ENCODE measurements around the gene MTNR1A.

MTNR1A gene

DNA sequence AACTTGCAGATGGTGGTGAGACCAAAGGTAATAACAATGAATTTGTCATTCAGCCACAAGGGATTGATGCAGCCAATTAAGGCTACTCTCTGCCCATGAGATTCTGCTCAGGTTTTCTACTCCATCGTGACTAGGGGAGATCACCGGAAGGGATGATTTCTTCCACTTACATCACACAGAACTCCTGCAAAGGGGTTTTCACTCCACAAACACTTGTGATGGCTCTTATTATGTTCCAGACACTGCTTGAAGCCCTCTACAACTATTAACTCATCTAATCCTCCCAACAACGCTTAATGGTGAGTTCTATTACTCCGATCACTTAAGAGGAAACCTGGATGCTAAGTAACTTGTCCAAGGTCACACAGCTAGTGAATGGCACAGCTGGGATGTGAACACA lies 55.9 kb downstream of the MTNR1A start:
- H3K9me3 ChIP-seq (ENCODE audit: control insufficient read depth, insufficient read depth, low read length): no peaks in the 10 kb centered on the region
- no peak overlapping the region for H3K4me3 ChIP-seq (ENCODE audit: low read length)
- WGBS (ENCODE audit: insufficient coverage, insufficient read length): no CpG with 5 or more reads among the region's 4 CpGs
- H3K27ac ChIP-seq (ENCODE audit: low read length): no peak overlapping the region
- no peaks in the 10 kb centered on the region for H3K27me3 ChIP-seq (ENCODE audit: control insufficient read depth, insufficient read depth, low read length)
- no peak for DNase-seq (ENCODE audit: low read depth, low spot score)
- H3K36me3 ChIP-seq (ENCODE audit: control insufficient read depth, insufficient read depth, low read length): no peaks in the 10 kb centered on the region
- 0 out of 2 replicates have a peak, but pooled peaks cover 2% of the 10 kb centered on the region for H3K4me1 ChIP-seq (ENCODE audit: control insufficient read depth, insufficient read depth, low read length)

DNA sequence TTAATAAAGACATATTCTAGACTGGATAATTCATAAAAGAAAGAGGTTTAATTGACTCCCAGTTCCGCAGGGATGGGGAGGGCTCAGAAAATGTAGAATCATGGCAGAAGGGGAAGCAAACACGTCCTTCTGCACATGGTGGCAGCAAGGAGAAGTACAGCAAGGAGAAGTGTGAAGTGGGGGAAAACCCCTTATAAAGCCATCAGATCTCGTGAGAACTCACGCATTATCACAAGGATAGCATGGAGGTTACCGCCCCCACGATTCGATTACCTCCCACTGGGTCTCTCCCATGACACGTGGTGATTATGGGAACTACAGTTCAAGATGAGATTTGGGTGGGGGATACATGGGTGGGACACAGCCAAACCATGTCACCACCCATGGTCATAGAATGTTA lies 58.3 kb downstream of the MTNR1A start:
- H3K9me3 ChIP-seq (ENCODE audit: control insufficient read depth, insufficient read depth, low read length): no peaks in the 10 kb centered on the region; the same call in 1 of the 2 replicates

GRCh38 chr4:186494496-186494895 lies 60.9 kb downstream of the MTNR1A start:
- no peaks in the 10 kb centered on the region; the same call in 1 of the 2 replicates for H3K9me3 ChIP-seq (ENCODE audit: control insufficient read depth, insufficient read depth, low read length)
- no peak overlapping the region for H3K27ac ChIP-seq (ENCODE audit: low read length)
- no peaks in the 10 kb centered on the region for H3K36me3 ChIP-seq (ENCODE audit: control insufficient read depth, insufficient read depth, low read length)
- H3K27me3 ChIP-seq (ENCODE audit: control insufficient read depth, insufficient read depth, low read length): no peaks in the 10 kb centered on the region
- no peaks in the 10 kb centered on the region for H3K4me1 ChIP-seq (ENCODE audit: control insufficient read depth, insufficient read depth, low read length)
- H3K4me3 ChIP-seq (ENCODE audit: low read length): no peak overlapping the region
- DNase-seq (ENCODE audit: low read depth, low spot score): no peak
- no CpG with 5 or more reads among the region's 1 CpG for WGBS (ENCODE audit: insufficient coverage, insufficient read length)

More for the DNA sequence above, 58.3 kb downstream of the MTNR1A start:
- WGBS (ENCODE audit: insufficient coverage, insufficient read length): no CpG with 5 or more reads among the region's 8 CpGs
- Histone ChIP-seq H3K36me3 (ENCODE audit: control insufficient read depth, insufficient read depth, low read length) (no peaks in the 10 kb centered on the region), H3K4me3 (ENCODE audit: low read length) (no peak overlapping the region), H3K4me1 (ENCODE audit: control insufficient read depth, insufficient read depth, low read length) (0 out of 2 replicates have a peak, but pooled peaks cover 2% of the 10 kb centered on the region), H3K27ac (ENCODE audit: low read length) (no peak overlapping the region), H3K27me3 (ENCODE audit: control insufficient read depth, insufficient read depth, low read length) (no peaks in the 10 kb centered on the region)
- no peak for DNase-seq (ENCODE audit: low read depth, low spot score)

DNA sequence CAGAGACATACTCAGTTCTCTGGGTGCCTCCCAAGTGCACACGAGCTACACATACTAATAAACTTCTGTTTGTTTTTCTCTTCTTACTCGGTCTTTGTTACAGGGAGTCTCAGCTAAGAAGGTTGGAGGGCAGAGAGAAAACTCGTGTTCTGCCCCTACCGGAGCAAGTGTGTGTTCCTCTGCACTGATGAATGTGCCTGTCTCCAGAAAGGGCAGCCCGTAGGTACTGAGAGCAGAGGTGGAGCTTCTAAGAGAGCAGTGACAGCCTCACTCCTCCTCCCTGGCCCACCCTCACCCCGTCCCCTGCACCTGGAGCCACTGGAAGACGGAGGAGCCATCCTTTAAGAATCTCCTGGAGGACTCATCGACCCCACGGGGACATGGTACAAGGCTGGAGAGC lies 67.6 kb downstream of the MTNR1A start:
- no peaks in the 10 kb centered on the region for H3K9me3 ChIP-seq (ENCODE audit: control insufficient read depth, insufficient read depth, low read length)
- no peak overlapping the region for H3K4me3 ChIP-seq (ENCODE audit: low read length)
- H3K27me3 ChIP-seq (ENCODE audit: control insufficient read depth, insufficient read depth, low read length): no peaks in the 10 kb centered on the region
- no CpG with 5 or more reads among the region's 9 CpGs for WGBS (ENCODE audit: insufficient coverage, insufficient read length)
- H3K27ac ChIP-seq (ENCODE audit: low read length): no peak overlapping the region
- DNase-seq (ENCODE audit: low read depth, low spot score): no peak
- no peaks in the 10 kb centered on the region for H3K36me3 ChIP-seq (ENCODE audit: control insufficient read depth, insufficient read depth, low read length)
- peaks cover 2% of the 10 kb centered on the region; the same call in 1 of the 2 replicates for H3K4me1 ChIP-seq (ENCODE audit: control insufficient read depth, insufficient read depth, low read length)

- DNase-seq (ENCODE audit: low read depth, low spot score): no peak
- WGBS (ENCODE audit: insufficient coverage, insufficient read length): no CpG with 5 or more reads among the region's 11 CpGs
- H3K9me3 ChIP-seq (ENCODE audit: control insufficient read depth, insufficient read depth, low read length): no peaks in the 10 kb centered on the region
- no peaks in the 10 kb centered on the region for H3K27me3 ChIP-seq (ENCODE audit: control insufficient read depth, insufficient read depth, low read length)
- H3K4me3 ChIP-seq (ENCODE audit: low read length): no peak overlapping the region
- H3K27ac ChIP-seq (ENCODE audit: low read length): no peak overlapping the region
- no peaks in the 10 kb centered on the region for H3K36me3 ChIP-seq (ENCODE audit: control insufficient read depth, insufficient read depth, low read length)
- peaks cover 2% of the 10 kb centered on the region; the same call in 1 of the 2 replicates for H3K4me1 ChIP-seq (ENCODE audit: control insufficient read depth, insufficient read depth, low read length)
Measured at GRCh38 chr4:186486172-186486571, 69.2 kb downstream of the MTNR1A start.

DNA sequence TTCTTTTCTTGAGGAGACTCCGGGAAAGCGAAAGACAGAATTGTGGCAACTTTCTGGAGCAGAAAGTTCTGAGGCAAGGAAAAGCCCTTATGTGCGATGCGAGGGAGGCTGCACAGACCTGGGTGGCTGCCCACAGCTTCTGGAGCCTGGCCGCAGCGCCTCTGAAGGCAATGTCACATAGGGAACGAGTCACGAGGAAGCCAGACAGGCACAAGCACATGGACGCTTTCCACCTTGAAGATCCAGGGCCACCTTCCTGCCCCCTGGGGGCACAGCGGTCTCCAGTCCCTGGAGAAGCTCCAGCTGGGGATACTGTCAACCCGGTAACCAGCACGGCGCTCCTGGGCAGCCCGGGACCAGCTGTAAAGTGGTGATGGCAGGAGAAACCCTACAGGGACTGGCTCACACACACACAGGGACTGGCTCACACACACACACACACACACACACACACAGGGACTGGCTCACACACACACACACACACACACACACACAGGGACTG lies 69.8 kb downstream of the MTNR1A start:
- DNase-seq (ENCODE audit: low read depth, low spot score): no peak
- H3K4me1 ChIP-seq (ENCODE audit: control insufficient read depth, insufficient read depth, low read length): peaks cover 2% of the 10 kb centered on the region; the same call in 1 of the 2 replicates
- WGBS (ENCODE audit: insufficient coverage, insufficient read length): no CpG with 5 or more reads among the region's 14 CpGs

DNA sequence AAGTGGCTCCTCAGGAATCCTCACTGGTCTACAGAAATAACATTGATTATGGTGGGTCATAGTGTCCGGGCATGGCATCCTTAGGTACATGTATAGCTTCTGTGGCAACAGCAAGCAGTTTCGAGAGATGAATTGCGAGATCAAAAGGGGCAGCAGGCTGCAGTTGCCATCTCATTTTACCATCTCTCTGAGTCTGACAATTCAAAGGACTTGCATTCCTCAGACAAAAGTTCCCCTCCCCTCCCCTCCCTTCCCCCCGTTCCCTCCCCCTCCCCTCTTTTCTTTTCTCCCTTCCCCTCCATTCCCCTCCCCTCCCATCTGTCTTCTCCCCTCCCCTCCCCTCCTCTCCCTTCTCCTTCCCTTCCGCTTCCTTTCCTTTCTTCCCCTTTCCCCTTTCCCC lies 70.2 kb downstream of the MTNR1A start:
- no peaks in the 10 kb centered on the region for H3K9me3 ChIP-seq (ENCODE audit: control insufficient read depth, insufficient read depth, low read length)
- no peak for DNase-seq (ENCODE audit: low read depth, low spot score)
- H3K27ac ChIP-seq (ENCODE audit: low read length): no peak overlapping the region
- peaks cover 2% of the 10 kb centered on the region; the same call in 1 of the 2 replicates for H3K4me1 ChIP-seq (ENCODE audit: control insufficient read depth, insufficient read depth, low read length)
- H3K4me3 ChIP-seq (ENCODE audit: low read length): no peak overlapping the region
- no peaks in the 10 kb centered on the region for H3K27me3 ChIP-seq (ENCODE audit: control insufficient read depth, insufficient read depth, low read length)
- no CpG with 5 or more reads among the region's 5 CpGs for WGBS (ENCODE audit: insufficient coverage, insufficient read length)
- no peaks in the 10 kb centered on the region for H3K36me3 ChIP-seq (ENCODE audit: control insufficient read depth, insufficient read depth, low read length)

More for the DNA sequence above, 69.8 kb downstream of the MTNR1A start:
- no peaks in the 10 kb centered on the region for H3K27me3 ChIP-seq (ENCODE audit: control insufficient read depth, insufficient read depth, low read length)
- no peak overlapping the region for H3K27ac ChIP-seq (ENCODE audit: low read length)
- no peaks in the 10 kb centered on the region for H3K9me3 ChIP-seq (ENCODE audit: control insufficient read depth, insufficient read depth, low read length)
- no peak overlapping the region; the same call in 1 of the 2 replicates for H3K4me3 ChIP-seq (ENCODE audit: low read length)
- no peaks in the 10 kb centered on the region for H3K36me3 ChIP-seq (ENCODE audit: control insufficient read depth, insufficient read depth, low read length)

- no peak overlapping the region for H3K4me3 ChIP-seq (ENCODE audit: low read length)
- H3K36me3 ChIP-seq (ENCODE audit: control insufficient read depth, insufficient read depth, low read length): no peaks in the 10 kb centered on the region
- DNase-seq (ENCODE audit: low read depth, low spot score): no peak
- H3K27me3 ChIP-seq (ENCODE audit: control insufficient read depth, insufficient read depth, low read length): no peaks in the 10 kb centered on the region
- peaks cover 2% of the 10 kb centered on the region; the same call in 1 of the 2 replicates for H3K4me1 ChIP-seq (ENCODE audit: control insufficient read depth, insufficient read depth, low read length)
- H3K9me3 ChIP-seq (ENCODE audit: control insufficient read depth, insufficient read depth, low read length): no peaks in the 10 kb centered on the region
- no CpG with 5 or more reads among the region's 16 CpGs for WGBS (ENCODE audit: insufficient coverage, insufficient read length)
- H3K27ac ChIP-seq (ENCODE audit: low read length): no peak overlapping the region
Measured at GRCh38 chr4:186483656-186484055, 71.7 kb downstream of the MTNR1A start.

Measured in iPS DF 6.9 (cell line).